GM21367 (cell line): ENCODE measurements around the gene EHBP1L1.

Experiments used
- ATAC-seq: cut with Tn5 transposase; IDR thresholded peaks from one replicate; pipeline ENCODE4 v1.9.1; 2021; ENCODE audit not compliant: unreplicated experiment

The EHBP1L1 gene

DNA sequence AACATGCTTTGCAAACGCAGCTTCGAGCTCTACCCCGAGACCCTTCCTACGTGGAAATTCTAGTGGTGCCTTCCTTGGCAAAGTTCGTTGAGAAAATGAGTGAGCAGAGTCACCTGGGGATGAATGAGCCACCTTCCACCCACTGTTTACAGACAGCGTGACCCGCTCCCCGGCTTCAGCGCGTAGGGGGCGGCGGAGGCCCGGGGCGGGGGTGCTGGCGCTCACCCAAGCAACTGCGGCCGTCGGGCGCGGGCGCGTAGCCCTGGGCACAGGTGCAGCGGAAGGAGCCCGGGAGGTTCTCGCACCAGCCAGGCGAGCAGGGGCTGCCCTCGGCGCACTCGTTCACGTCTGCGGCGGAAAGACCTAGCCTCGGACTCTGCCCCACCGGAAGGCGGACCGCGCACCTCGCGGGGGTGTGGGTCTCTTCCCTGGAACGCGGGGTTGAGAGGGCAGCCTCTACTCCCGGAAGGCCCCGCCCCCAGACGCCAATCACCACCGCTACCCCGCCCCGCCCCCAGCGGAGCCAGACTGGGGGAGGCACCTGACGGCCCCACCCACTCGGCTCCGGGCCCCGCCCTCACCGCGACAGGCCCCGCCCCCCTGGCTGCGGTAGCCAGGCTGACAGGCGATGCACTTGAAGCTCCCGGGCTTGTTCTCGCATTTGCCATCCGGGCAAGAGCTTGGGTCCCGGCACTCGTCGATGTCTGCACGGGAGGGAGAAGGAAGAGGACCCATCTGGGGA is 29.5 kb upstream of the EHBP1L1 start:
- ATAC-seq: peak; percentile 60

DNA sequence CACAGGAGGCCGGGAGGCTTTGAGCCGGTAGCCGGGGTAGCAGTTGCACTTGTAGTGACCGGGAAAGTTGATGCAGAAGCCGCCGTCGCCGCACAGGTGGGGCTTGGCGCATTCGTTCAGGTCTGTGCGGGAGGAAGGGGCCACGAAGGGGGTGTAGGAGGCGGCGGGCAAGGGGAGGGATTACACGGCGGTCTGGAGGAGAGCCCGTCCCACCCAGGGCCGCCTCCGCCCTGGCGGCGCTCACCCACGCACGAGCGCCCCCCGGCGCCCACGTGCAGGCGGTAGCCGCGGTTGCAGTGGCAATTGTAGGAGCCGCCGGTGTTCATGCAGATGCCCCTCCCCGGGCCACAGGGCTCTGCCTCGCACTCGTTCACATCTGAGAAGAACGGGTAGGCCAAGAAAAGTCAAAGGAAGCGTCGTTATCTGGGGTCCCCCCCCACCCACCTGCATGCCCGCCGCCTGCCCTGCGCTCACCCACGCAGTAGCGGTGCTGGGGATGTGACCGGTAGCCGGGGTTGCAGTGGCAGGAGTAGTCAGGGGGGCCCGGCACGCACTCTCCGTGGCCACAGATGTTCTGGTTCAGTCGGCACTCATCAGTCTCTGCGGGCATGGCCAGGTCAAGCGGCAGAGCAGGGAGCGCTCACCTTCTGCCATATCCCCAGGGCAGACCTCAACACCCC is 28.3 kb upstream of the EHBP1L1 start:
- ATAC-seq: no peak

DNA sequence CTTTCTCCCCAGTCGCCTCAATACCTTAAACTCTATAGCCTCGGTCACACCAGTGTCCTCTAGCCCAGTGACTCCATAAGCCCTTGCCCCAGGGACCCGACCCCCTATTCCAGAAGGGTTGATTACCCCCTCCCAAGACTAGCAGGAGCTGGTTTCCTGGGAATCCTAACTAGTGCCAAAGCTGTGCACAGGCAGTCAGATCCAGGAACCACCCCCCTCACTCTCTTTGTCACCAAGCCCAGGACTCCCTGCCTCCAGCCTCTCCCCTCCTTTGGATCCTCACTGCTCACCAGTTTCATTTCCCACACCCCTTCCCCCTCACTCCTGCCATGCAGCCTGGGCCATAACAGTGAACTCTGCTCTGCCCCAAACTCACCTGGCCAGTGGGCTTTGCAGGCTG is 27.5 kb upstream of the EHBP1L1 start:
- ATAC-seq: no peak

DNA sequence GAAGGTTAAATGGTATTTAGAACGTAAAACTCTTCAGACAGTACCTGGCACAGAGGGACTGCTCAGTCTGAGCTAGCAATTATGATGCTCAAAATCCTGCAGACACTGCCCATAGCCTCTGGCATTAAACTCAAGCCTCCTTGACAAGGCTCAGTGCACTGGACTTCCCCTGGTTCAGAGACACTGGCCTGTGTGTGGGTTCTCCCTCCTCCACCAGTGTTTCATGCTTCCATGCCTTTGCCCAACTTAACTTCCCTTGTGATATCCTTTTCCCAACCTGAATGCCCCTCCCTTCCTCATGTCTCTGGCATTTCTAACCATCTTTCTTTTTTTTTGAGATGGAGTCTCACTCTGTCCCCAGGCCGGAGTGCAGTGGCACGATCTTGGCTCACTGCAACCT is 26.8 kb upstream of the EHBP1L1 start:
- no peak for ATAC-seq

DNA sequence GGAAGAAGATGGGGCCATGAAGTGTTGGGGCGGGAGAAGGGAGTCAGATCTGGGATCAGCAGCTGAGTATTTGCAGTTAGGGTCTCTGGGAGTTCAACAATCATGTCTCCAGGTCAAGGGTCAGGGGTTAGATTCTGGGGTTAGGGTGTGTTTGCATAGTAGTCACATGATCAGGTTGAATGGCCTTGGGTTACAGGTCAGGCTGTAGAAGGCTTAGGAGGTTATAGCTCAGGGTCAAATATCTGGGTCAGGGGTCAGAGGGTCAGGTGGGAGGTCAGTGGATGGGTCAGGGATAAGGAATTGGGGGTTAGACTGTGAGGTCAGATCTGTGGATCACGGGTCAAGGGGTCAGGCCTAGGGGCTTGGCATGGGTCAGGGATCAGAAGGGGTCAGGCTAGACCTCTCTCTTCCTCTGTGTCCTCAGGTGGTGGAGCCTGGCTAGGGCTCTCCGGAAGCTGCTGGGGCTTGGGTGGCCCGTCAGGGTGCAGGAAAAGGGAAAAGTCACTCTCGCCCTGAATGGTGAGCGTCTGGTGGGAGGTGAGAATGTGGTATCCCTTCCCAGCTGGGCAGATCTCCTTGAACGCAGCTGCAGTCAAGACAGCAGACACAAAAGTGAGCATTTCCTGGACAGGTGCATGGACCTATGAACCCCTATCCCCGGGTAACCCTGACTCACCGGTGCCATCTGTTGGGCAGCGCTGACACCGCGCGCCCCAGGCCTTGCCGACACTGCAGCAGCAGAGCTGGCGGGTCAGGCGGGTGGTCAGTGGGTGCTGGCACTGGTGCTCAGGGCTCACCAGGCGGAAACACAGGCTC is 24.1 kb upstream of the EHBP1L1 start:
- no peak for ATAC-seq

DNA sequence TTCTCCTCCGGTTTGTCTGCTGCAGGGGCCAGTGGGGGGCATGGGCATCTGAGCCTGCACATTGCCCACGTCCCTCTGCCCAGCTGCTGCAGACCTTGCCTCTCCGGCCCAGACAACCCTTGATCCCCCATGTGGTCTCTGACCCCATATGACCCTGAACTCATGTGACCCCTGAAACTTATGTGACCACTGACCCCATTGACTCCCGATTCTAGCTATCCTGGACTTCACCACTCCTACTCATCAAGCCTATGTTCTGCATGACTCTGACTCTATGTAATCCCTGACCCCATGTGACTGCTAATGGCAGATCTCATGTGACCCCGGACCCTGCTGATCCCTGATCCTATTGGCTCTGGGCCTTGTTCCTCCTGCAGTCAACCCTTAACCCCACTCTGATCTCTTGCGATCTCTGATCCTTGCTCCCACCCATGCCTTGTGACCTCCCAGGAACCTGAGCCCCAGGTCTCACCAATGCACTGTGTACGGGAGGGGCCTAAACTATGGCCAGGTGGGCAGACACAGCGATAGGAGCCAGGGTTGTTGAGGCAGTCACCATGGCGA is 23.4 kb upstream of the EHBP1L1 start:
- no peak for ATAC-seq

DNA sequence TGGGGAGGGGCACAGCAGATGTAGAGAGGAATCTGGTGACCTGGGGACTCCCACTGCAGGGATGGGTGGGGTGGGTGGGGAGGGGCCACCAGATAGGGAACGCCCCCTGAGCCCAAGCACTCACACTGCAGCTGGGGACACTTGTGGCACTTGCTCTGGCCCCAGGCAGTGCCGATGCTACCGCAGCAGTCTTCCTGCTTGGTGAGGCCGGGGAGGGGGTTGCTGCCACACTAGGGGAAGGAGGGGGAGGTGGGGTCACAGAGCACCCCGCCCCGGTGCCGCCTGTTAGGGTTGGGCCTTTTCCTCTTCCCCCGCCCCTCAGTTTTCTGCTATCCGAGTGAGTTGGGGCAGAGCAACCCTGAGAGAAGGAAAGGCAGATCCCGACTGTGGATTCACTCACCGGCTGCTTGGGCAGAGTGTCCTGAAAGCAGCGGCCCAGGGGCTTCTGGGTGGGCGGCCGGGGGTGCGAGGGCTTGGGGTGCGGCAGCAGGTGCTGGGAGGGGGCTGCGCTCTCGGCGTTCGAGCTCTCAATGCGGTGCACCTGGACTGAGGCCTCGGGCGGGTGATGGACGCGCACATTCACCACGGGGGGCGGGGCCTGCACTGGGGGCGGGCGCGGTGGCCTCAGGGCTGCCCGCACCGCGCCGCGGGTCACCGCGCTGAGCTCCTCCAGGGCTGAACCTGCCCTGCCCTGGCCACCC is 22.4 kb upstream of the EHBP1L1 start:
- no peak for ATAC-seq

DNA sequence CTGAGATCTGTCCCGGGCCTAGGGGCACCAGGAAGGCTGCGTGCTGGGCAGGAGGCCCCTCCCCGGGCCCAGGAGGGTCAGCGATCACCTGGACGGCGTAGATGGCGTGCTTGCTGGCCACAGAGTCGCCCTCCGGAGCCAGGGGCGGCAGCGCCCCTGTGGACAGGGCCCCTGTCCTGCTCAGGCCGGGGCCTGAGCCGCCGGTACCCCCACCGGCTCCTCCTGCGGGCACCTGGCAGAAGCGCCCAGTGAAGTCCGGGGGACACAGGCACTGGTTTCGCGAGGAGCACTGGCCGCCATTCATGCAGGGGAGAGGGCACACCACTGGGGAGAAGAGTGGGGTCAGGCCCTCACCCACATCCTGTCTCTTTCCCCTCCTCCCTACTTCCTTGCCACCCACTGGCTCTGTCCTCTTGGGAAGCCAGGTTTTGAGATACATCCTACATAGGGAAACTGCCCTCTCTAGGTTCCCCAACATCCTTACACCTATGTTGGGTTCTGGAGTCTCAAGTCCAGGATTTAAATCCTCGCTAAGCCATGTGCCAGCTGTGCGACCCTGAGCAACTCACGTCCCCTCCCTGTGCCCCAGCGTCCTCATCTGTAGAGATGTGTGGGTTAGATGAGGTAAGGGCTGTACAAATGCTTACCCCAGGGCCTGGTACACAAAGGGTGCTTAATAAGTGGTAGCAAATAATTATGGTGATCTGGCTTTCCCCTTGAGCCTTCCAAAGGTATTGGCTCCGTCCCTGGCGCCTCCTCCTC is 21.6 kb upstream of the EHBP1L1 start:
- no peak for ATAC-seq

DNA sequence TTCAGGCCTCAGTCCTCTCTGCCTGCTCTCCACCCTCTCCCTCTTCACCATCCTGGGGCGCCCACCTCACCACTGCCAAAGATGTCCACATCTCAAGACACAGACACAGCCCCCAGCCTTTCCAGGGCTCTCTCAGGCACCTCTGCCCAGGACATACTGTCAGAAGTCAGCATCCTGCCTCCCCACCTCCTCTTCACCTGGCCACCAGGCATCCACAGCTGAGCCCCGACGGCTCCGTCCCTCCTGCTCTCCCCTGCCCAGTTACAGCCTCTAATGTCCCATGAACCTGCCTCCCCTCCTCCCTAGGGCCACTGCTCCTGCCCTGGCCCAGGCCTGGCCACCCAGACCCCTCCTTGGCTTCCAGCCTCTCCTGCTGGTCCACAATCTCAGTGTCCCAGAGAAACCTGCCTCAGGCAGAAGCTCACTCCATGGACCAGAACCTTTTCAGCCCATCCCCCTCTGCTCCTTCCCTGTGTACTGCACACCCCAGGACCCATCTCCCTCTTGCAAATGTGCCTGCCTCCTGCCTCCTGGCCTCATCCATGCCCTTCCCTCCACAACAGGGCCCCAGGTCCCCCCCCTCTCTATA is 20.9 kb upstream of the EHBP1L1 start:
- ATAC-seq: no peak

DNA sequence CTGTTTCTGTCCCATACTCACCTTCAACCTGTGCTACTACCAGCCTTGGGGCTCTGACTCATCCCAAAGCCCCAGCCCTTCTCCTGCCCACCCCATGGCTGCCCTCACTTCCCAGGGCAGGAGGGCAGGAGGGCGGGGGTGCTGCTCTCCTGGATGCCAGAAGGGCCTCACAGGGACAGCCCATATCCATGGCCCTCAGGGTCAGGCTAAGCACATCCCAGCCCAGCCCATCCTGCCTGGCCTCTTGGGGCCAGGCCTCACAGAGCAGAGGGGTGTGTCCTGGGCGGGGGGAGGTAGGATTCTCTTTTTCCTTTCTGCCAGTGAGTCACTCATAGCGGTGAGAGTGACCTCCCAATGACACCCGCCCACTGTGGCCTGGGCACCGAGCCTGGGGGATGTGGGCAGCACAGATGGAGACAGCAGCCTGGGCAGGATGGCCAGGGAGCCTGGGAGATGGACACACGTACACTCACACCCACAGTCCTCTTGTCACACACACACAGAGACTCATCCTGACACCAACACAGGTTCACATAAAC is 20.1 kb upstream of the EHBP1L1 start:
- ATAC-seq: no peak

DNA sequence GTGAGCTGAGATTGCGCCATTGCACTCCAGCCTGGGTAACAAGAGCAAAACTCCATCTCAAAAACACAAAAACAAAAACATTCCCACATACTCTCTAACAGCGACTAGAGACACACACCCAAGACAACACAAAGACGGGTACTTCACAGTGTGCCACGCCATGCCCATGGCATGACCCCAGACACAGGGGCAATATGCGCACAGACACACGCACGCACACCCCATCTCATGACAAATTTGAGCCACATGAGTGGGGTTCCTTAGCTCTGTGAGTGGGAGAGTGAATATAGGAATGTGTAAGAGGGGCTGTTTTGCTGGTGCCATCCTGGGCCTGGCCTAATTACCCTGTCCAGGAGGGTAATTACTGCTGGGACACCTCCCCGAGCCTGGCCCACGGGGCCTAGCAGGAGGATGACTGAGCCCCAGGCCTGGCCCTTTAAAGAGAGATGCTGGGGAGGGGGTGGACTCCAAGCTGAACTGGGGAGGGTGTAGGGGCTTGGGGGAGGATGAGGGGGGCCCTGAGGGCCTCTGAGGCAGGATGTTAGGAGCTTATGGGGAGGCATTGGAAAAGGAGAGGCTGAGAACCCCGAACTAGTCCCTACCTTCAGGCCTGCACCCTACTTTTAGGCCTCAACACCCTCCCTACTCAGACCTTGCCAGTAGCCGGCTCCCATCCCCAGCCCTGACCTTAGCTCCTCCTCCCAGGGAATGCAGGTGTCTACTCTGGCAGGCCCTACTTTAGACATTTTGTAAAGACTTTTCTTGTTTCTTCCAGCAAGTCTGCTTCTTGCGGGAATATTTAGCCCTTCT is 19.2 kb upstream of the EHBP1L1 start:
- ATAC-seq: no peak

DNA sequence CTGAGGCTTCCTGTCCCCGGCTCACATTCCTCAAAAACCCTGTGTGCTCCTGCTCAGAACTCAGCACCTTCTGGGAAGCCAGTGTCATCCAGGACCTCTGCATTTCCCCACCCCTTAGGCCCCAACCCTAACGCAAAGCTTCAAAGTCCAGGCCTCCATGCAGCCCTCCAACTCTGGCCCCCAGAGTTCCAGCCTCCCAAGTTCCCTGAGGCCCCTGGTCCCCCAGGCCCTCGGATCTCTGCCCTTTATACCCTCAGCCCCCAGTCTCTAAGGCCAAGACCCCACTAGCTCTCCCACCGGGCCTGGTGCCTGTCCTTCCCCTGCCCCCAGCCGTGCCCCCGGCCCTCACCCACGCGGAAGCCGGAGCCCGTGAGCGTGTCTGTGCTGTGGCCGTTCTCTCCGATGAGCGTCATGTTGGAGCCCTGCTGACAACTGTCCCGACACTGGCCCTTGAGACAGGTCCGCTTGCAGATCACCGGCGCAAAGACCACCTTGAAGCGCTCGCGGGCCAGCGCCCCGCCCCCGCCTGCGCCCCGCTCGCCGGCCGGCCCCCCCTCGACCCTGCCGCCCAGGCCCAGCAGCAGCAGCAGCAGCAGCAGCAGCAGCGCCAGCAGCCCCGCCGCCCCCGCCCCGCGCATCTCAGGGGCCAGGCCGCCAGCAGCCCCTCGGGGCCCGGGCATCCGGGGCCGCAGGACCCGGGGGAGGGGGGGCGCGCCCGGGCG is 18.4 kb upstream of the EHBP1L1 start:
- no peak for ATAC-seq

DNA sequence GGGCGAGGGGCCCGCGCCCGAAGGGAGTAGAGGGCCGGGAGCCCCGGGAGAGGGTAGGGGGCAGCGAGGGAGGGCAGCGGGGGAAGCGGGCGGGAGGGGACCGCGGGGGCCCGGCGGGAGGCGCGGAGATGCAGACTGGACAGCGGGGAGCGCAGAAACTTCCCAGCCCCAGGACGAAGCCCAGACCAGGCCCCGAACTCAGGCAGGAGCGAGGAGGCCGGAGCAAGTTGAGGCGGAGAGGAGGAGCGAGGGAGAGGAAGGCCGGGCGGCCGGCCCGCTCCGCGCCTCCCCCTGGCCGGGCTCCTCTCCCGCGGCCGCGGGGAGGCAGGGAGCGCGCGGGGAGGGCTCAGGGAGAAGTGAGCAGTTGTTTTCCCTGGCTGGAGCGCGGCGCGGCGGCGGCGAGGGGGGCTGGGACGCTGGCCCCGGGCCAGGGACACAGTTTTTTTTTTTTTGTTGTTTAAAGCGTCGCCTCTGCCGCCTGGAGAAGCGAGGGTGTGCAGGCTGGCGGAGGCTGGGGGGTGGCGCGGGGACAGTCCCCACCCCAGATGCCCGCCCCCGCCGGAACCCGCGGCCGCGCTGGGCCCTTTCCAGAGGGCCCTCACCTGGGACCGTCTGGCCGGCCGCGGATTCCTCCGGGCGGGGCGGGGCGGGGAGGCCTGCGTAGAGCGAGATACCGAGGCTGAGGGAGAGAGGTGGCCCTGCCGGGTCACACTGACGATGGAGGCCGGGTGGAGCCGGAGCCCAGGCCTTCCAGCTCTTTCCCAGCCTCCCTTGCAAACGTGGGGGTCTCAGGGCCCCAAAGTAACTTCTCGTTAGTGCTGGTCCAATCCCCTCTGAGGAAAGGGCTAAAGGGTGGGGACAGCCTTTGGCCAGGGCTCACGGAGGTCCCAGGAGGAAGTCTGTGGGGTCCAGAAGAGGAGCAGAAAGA is 17.6 kb upstream of the EHBP1L1 start, which contains the start of gene LTBP3:
TSS of gene LTBP3 (minus strand) at position 358 of the 928 bp plus-strand sequence. CDS start 400 bp downstream, outside the sequence.
- ATAC-seq: no peak

DNA sequence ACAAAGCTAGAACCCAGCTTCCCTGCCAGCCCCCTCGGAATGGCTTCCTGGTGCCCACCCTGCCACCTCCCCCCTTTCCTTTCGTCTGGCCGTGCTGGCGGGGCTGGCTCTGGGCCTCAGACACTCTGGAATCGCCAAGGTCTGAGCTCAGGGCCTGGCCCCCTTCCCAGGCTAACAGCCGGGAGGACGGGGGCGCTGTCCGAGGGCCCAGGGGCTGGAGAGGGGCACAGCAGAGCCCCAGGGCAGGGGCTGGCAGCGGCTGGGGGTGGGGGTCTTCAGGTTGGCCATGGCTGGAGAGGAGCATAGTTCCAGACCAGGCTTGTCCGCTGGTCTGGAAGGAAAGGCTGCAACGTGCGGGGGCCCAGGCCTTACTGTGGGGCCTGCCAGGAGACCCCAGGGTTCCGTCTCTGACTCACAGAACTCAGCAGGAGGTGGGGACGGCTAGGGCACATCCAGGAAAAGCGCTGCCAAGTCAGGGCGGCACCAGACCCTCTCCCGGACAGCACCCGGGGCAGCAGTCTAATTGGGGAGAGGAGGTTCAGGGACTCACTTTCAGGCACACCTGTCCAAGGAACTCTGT is 16.8 kb upstream of the EHBP1L1 start:
- no peak for ATAC-seq

DNA sequence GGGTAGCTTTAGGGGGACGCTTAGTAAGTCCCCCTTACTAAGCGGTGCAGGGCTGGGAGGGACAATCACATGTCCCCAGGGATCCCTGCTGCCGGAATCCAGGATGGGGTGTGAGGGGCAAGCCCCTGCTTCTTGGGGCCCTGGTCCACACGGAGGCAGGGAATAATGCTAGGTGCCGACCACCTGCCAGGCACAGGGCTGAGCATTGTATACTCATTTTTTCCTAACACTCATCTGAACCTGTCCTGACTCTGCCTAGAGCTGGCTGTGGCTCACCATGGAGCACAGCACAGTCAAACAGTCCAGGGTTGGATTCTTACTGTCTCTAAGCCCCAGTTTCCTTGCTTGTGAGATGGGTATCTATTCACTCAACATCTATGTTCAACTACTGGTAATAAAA is 16.3 kb upstream of the EHBP1L1 start:
- no peak for ATAC-seq

DNA sequence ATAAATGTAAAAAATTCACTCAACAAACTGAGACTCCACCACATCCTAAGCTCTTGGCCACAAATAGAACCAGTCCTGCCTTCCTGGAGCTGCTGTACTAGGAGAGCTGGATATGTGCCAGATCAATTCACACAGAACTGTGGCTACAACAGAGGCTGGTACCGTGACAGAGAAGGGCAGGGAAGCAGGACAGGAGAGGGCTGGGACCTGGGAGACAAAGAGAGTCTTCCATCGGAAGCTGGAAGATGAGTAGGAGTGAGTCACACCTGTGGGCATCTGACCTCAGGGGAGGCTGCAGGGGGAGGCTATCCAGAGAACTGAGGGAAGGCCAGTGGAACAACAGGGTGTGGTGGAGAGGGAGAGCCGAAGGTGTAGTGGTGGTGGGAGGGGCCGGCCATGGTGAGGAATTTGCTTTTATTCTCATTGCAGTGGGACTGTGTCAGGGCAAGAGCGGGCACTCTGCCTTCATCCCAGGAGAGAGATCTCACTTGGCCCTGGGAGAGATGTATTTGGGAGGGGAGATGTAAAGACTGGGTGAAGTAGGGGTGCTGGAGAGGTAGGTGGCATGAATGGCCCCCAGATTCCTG is 15.8 kb upstream of the EHBP1L1 start:
- ATAC-seq: no peak
